GM12878 (cell line): ENCODE measurements around the gene FRK. TPM values are rescaled to one million over a fixed set of nuclear protein-coding genes. Genes with fewer than 3 reads are reported as not detected.

ENCODE experiments used
- ATAC-seq: fragments of 200-7000 bp; cut with Tn5 transposase; 3 replicates; pipeline ENCODE4 v1.9.1; 2020; ENCODE audit warnings: mild to moderate bottlenecking, moderate library complexity
- BruUV-seq: library from RNA; stranded (reverse); fragments of 400-500 nt; replicated peaks from 2 replicates; lab custom pipeline; 2021; lab: Mats Ljungman, UMichigan
- CTCF ChIA-PET: fragments of 300-600 bp; sonication (Branson Sonifier 250); formaldehyde crosslinking; extraction: SDS; loops from one replicate; lab custom pipeline; 2021; ENCODE audit warnings: inconsistent platforms; lab: Yijun Ruan, JAX
- POLR2A ChIA-PET: fragments of 350-600 bp; formaldehyde crosslinking; extraction: SDS; loops from one replicate; lab custom pipeline; 2021; ENCODE audit warnings: inconsistent platforms; lab: Charles Lee
- RAD21 ChIA-PET: fragments of 300-600 bp; sonication (Branson Sonifier 250); formaldehyde crosslinking; loops from one replicate; lab custom pipeline; 2023; ENCODE audit warnings: antibody characterized with exemption; ENCODE audit not compliant: unreplicated experiment; lab: Charles Lee
- SMC1A ChIA-PET: fragments of 300-600 bp; sonication (Branson Sonifier 250); formaldehyde crosslinking; loops from one replicate; lab custom pipeline; 2023; ENCODE audit not compliant: unreplicated experiment, uncharacterized antibody; lab: Charles Lee
- DNase-seq: peaks from one replicate; pipeline ENCODE4 v3.0.0-alpha.2; 2011; ENCODE audit warnings: low read depth, low spot score
- FAIRE-seq: peaks from 3 replicates; lab custom pipeline; 2011; peaks lifted over from hg19 to GRCh38; lab: Jason Lieb, UNC
- H2AFZ ChIP-seq: 2 replicates; pipeline ENCODE4 v1.6.0; 2011; ENCODE audit warnings: low read depth, low read length, control low read depth; ENCODE audit not compliant: control insufficient read depth
- H3K27ac ChIP-seq: 2 replicates; pipeline ENCODE4 v1.5.1; 2011; ENCODE audit warnings: control low read depth; ENCODE audit not compliant: control insufficient read depth, insufficient read depth
- H3K27me3 ChIP-seq, 2 experiments: replicated peaks in 1 of 2; 2 replicates each; pipeline versions ENCODE4 v1.6.0 to v1.6.1; 2011; ENCODE audit warnings: low read length in 1 of 2; ENCODE audit not compliant: control insufficient read depth in 2 of 2, insufficient read depth in 2 of 2
- H3K36me3 ChIP-seq, 2 experiments: 2 replicates each; pipeline ENCODE4 v1.5.1; 2011; ENCODE audit warnings: low read length in 1 of 2; ENCODE audit not compliant: control insufficient read depth in 2 of 2, insufficient read depth in 2 of 2
- H3K4me1 ChIP-seq: 2 replicates; pipeline ENCODE4 v1.6.1; 2011; ENCODE audit warnings: mild to moderate bottlenecking, low read length, moderate library complexity, mixed read lengths; ENCODE audit not compliant: control insufficient read depth, insufficient read depth
- H3K4me2 ChIP-seq: 2 replicates; pipeline ENCODE4 v1.6.0; 2011; ENCODE audit warnings: control low read depth; ENCODE audit not compliant: control insufficient read depth, insufficient read depth
- H3K4me3 ChIP-seq: fragments of 200-600 bp; sonication (generic); 2 replicates; pipeline ENCODE4 v1.5.1; 2016
- H3K79me2 ChIP-seq: 2 replicates; pipeline ENCODE4 v1.6.0; 2011; ENCODE audit warnings: low read length; ENCODE audit not compliant: control insufficient read depth, insufficient read depth
- H3K9ac ChIP-seq: 2 replicates; pipeline ENCODE4 v1.8.0; 2011; ENCODE audit warnings: low read length, control low read depth, mixed read lengths; ENCODE audit not compliant: control insufficient read depth, insufficient read depth
- H3K9me3 ChIP-seq: replicated peaks from 3 replicates; pipeline ENCODE4 v1.5.1; 2011; ENCODE audit warnings: mild to moderate bottlenecking, low read length; ENCODE audit not compliant: control insufficient read depth, insufficient read depth
- H4K20me1 ChIP-seq: 2 replicates; pipeline ENCODE4 v1.6.0; 2011; ENCODE audit not compliant: control insufficient read depth, insufficient read depth
- BCL3 ChIP-seq: IDR thresholded peaks from 2 replicates; pipeline ENCODE4 v1.6.1; 2011; ENCODE audit warnings: borderline replicate concordance, low read depth, mild to moderate bottlenecking, moderate library complexity, low read length; ENCODE audit not compliant: insufficient read depth, poor library complexity, severe bottlenecking
- EED ChIP-seq: sonication (generic); IDR thresholded peaks from 2 replicates; pipeline ENCODE4 v1.6.1; 2016; ENCODE audit warnings: antibody characterized with exemption, low read depth
- HDAC2 ChIP-seq: fragments of 200-600 bp; sonication (generic); IDR thresholded peaks from 2 replicates; pipeline ENCODE4 v1.6.1; 2017
- JUNB ChIP-seq: IDR thresholded peaks from 2 replicates; pipeline ENCODE4 v1.6.1; 2016; ENCODE audit warnings: antibody characterized with exemption, mild to moderate bottlenecking
- NFIC ChIP-seq: IDR thresholded peaks from 2 replicates; pipeline ENCODE4 v1.6.1; 2012; ENCODE audit warnings: low read depth, mild to moderate bottlenecking, inconsistent platforms, low read length, moderate library complexity
- NFYB ChIP-seq: IDR thresholded peaks from 2 replicates; pipeline ENCODE4 v1.6.1; 2011; ENCODE audit warnings: low read depth, mild to moderate bottlenecking, low read length, improper control_type of control experiment, moderate library complexity; ENCODE audit not compliant: insufficient read depth
- NR2C1 ChIP-seq: fragments of 450-650 bp; IDR thresholded peaks from 2 replicates; pipeline ENCODE4 v1.6.1; 2017; ENCODE audit warnings: antibody characterized with exemption, mild to moderate bottlenecking, moderate library complexity
- NR2F1 ChIP-seq: fragments of 450-650 bp; conservative IDR thresholded peaks from 2 replicates; pipeline ENCODE4 v1.6.1; 2017; ENCODE audit warnings: mild to moderate bottlenecking
- PAX8 ChIP-seq: fragments of 450-650 bp; IDR thresholded peaks from 2 replicates; pipeline ENCODE4 v1.6.1; 2017; ENCODE audit warnings: mild to moderate bottlenecking, moderate library complexity
- RAD21 ChIP-seq: IDR thresholded peaks from 2 replicates; pipeline ENCODE4 v1.6.1; 2011; ENCODE audit warnings: mild to moderate bottlenecking, low read depth, low read length, moderate library complexity; ENCODE audit not compliant: insufficient read depth
- RFX5 ChIP-seq: IDR thresholded peaks from 2 replicates; pipeline ENCODE4 v1.6.1; 2011; ENCODE audit warnings: low read depth, low read length, improper control_type of control experiment
- SIN3A ChIP-seq: IDR thresholded peaks from 2 replicates; pipeline ENCODE4 v1.6.1; 2012; ENCODE audit warnings: low read depth, low read length, improper control_type of control experiment
- SMARCA5 ChIP-seq: fragments of 450-650 bp; IDR thresholded peaks from 2 replicates; pipeline ENCODE4 v1.6.1; 2017; ENCODE audit warnings: mild to moderate bottlenecking
- TCF7 ChIP-seq: IDR thresholded peaks from 2 replicates; pipeline ENCODE4 v1.6.1; 2014; ENCODE audit warnings: antibody characterized with exemption, borderline replicate concordance
- YY1 ChIP-seq: IDR thresholded peaks from 2 replicates; pipeline ENCODE4 v1.6.1; 2011; ENCODE audit warnings: low read depth, mild to moderate bottlenecking, low read length
- ZBED1 ChIP-seq: IDR thresholded peaks from 2 replicates; pipeline ENCODE4 v1.6.1; 2016; ENCODE audit warnings: borderline replicate concordance
- ZNF384 ChIP-seq: IDR thresholded peaks from 2 replicates; pipeline ENCODE4 v1.6.1; 2012; ENCODE audit warnings: low read depth, mild to moderate bottlenecking, low read length, improper control_type of control experiment, borderline replicate concordance
- ZNF687 ChIP-seq: fragments of 450-650 bp; IDR thresholded peaks from 2 replicates; pipeline ENCODE4 v1.6.1; 2017; ENCODE audit warnings: mild to moderate bottlenecking, moderate library complexity
- WGBS: methylation state at CpG from one replicate; pipeline ENCODE4 v1.1.6; 2016; ENCODE audit warnings: low lambda C conversion rate; ENCODE audit not compliant: insufficient replicate concordance, insufficient coverage; ENCODE audit errors: missing lambda C conversion rate; 5-methylcytosine and 5-hydroxymethylcytosine counted together
- in situ Hi-C: fragments of 300-500 bp; cut with MboI; formaldehyde crosslinking; loops from 9 replicates; pipeline ENCODE4 v1.14.3; 2018; ENCODE audit warnings: mixed read lengths
- intact Hi-C: fragments of 100-400 bp; cut with micrococcal nuclease; formaldehyde crosslinking; loops from one replicate; pipeline ENCODE4 v1.14.2; 2022; ENCODE audit not compliant: unreplicated experiment
- polyA plus RNA-seq, 11 experiments: library from polyadenylated mRNA; depleted of rRNA in 4 of 11; unstranded in 6 of 11; stranded (reverse) in 5 of 11; fragments of >200 nt; fragmentation: Nextera tagmentation in 4 of 11; fragmentation: Illumina TruSeq in 1 of 11; extraction: Ambion mirVana in 4 of 11; extraction: Trizol in 1 of 11; gene quantifications; 1 replicate in 1 of 11; 2 replicates in 10 of 11; pipeline versions ENCODE4 v1.2.1 to v1.2.3, GENCODE V29; 2011 to 2016; ENCODE audit warnings: inconsistent platforms in 2 of 11, missing spikeins in 2 of 11, low read depth in 1 of 11
- total RNA-seq, 4 experiments: library from RNA; depleted of rRNA in 3 of 4; stranded (reverse); fragments of >200 nt in 3 of 4; fragmentation: Illumina TruSeq in 1 of 4; extraction: Trizol in 1 of 4; gene quantifications; 2 replicates each; pipeline versions ENCODE4 v1.2.1 to v1.2.3, GENCODE V29; 2013 to 2021
- TF ChIP-seq, protein P1 (sequence below): fragments of 450-650 bp; IDR thresholded peaks from 2 replicates; pipeline ENCODE4 v1.6.1; 2016; ENCODE audit warnings: mild to moderate bottlenecking

Gene FRK
- total and polyA plus RNA-seq, 10 of the 15 experiments (the other 5 are each of a cell fraction or from before 2014, with no cell fraction given) = 0.29 to 2.4 (median 1.2) TPM

- DNase-seq (peak; percentile 74), FAIRE-seq (no peak), ATAC-seq (peak; percentile 78)
- H3K9me3 ChIP-seq = peaks cover 18% of the 10 kb centered on the region
- in situ Hi-C loops (loop anchor here (10.0 kb wide), 1 partner anchor 195 kb away; no protein-coding TSS in a partner anchor), intact Hi-C loops (loop anchor here (1.0 to 10.0 kb wide), 2 partner anchors 79 to 1375 kb away; no protein-coding TSS in a partner anchor)
- ChIA-PET SMC1A (interaction anchor here (1.5 to 5.3 kb wide), 3 partner anchors 11 to 78 kb away, joined by 8 to 35 read pairs (median 8); partner anchors contain the start of gene NT5DC1), RAD21 (interaction anchor here (1.0 to 2.4 kb wide), 3 partner anchors 28 to 81 kb away, joined by 3 to 20 read pairs (median 3); no protein-coding TSS in a partner anchor), POLR2A (interaction anchor here (0.6 to 1.5 kb wide), 2 partner anchors 16 to 79 kb away, joined by 4 to 5 read pairs; no protein-coding TSS in a partner anchor), CTCF (interaction anchor here (0.6 to 2.3 kb wide), 4 partner anchors 11 to 78 kb away, joined by 3 to 8 read pairs (median 4); partner anchors contain the start of gene NT5DC1)
- peak overlapping the region; percentile 74 for H2AFZ ChIP-seq
- 0 out of 2 replicates have a peak overlapping the region, but pooled peaks have one; percentile 2 for H3K4me3 ChIP-seq
- H3K4me1 ChIP-seq = peaks cover 55% of the 10 kb centered on the region
- peaks cover 0 to 3% of the 10 kb centered on the region in 2 experiments; a peak in 1 of 4 replicates for H3K36me3 ChIP-seq
- no TSS peak for BruUV-seq
- peaks cover 7% of the 10 kb centered on the region for H3K79me2 ChIP-seq
- peak overlapping the region; percentile 72 for H3K4me2 ChIP-seq
- H3K9ac ChIP-seq = peak overlapping the region; percentile 43; the same call in 1 of the 2 replicates
- 3% methylated on average over 2 of the region's 2 CpGs for WGBS
- no peaks in the 10 kb centered on the region for H4K20me1 ChIP-seq
- peak overlapping the region; percentile 98 for H3K27ac ChIP-seq
- H3K27me3 ChIP-seq = no peaks in the 10 kb centered on the region
- TF ChIP-seq ZNF384 (no peak), ZNF687 (peak; percentile 78), RFX5 (no peak), PAX8 (no peak), JUNB (peak; percentile 79), NFIC (peak; percentile 85), ZBED1 (peak; percentile 63; the same call in 1 of the 2 replicates), BCL3 (peak; percentile 64), NR2F1 (peak; percentile 55; the same call in 1 of the 2 replicates), EED (peak; percentile 73), SIN3A (no peak), HDAC2 (no peak), NFYB (no peak), RAD21 (peak; percentile 8; the same call in 1 of the 2 replicates), NR2C1 (no peak), TCF7 (peak; percentile 7; the same call in 1 of the 2 replicates), SMARCA5 (no peak), YY1 (peak; percentile 93)
- TF ChIP-seq, protein P1, sequence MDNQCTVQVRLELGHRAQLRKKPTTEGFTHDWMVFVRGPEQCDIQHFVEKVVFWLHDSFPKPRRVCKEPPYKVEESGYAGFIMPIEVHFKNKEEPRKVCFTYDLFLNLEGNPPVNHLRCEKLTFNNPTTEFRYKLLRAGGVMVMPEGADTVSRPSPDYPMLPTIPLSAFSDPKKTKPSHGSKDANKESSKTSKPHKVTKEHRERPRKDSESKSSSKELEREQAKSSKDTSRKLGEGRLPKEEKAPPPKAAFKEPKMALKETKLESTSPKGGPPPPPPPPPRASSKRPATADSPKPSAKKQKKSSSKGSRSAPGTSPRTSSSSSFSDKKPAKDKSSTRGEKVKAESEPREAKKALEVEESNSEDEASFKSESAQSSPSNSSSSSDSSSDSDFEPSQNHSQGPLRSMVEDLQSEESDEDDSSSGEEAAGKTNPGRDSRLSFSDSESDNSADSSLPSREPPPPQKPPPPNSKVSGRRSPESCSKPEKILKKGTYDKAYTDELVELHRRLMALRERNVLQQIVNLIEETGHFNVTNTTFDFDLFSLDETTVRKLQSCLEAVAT = no peak
Measured at GRCh38 chr6:116090251-116090650, 29.6 kb upstream of the FRK start.
